Heart left ventricle (tissue), 16 donors: ENCODE measurements around the gene VKORC1. TPM values are rescaled to one million over a fixed set of nuclear protein-coding genes. Genes with fewer than 3 reads are reported as not detected.

Source experiments
- ATAC-seq, 4 donors: fragments of 200-7000 bp; cut with Tn5 transposase; one replicate each; pipeline ENCODE4 v1.9.1; 2020 to 2022; ENCODE audit warnings: moderate library complexity in 4 of 4, mild to moderate bottlenecking in 3 of 4, moderate number of reproducible peaks in 1 of 4
- DNase-seq, 5 donors: peaks; one replicate each; pipeline ENCODE4 v3.0.0-alpha.2; 2020
- H3K27ac ChIP-seq, 12 donors: fragments of 200-600 bp; sonication (generic) in 4 of 12; one replicate each; pipeline versions ENCODE4 v1.5.0 to v1.8.0; 2016 to 2022; ENCODE audit warnings: mild to moderate bottlenecking in 2 of 12
- H3K27me3 ChIP-seq, 9 donors: fragments of 200-600 bp; sonication (generic) in 2 of 9; one replicate each; pipeline versions ENCODE4 v1.5.1 to v1.8.0; 2016 to 2022; ENCODE audit warnings: mild to moderate bottlenecking in 3 of 9
- H3K36me3 ChIP-seq, 9 donors: fragments of 200-600 bp; sonication (generic) in 2 of 9; one replicate each; pipeline versions ENCODE4 v1.5.0 to v1.8.0; 2018 to 2022; ENCODE audit warnings: mild to moderate bottlenecking in 2 of 9
- H3K4me1 ChIP-seq, 12 donors: fragments of 200-600 bp; sonication (generic) in 4 of 12; one replicate each; pipeline versions ENCODE4 v1.5.0 to v1.8.0; 2016 to 2022; ENCODE audit warnings: mild to moderate bottlenecking in 3 of 12
- H3K4me3 ChIP-seq, 12 donors: fragments of 200-600 bp; sonication (generic) in 4 of 12; one replicate each; pipeline versions ENCODE4 v1.5.0 to v1.8.0; 2017 to 2022; ENCODE audit warnings: mild to moderate bottlenecking in 9 of 12, moderate library complexity in 4 of 12
- H3K9me3 ChIP-seq, 12 donors: fragments of 200-600 bp; sonication (generic) in 4 of 12; one replicate each; pipeline versions ENCODE4 v1.5.0 to v1.8.0; 2016 to 2022; ENCODE audit warnings: mild to moderate bottlenecking in 1 of 12
- POLR2A ChIP-seq, 2 donors: fragments of 450-650 bp; IDR thresholded peaks; one replicate each; pipeline ENCODE4 v1.6.1; 2017; ENCODE audit warnings: antibody characterized with exemption in 2 of 2, mild to moderate bottlenecking in 2 of 2, moderate library complexity in 2 of 2
- WGBS, 4 donors: extraction: QIAGEN DNeasy Blood & Tissue Kit in 2 of 4; methylation state at CpG; one replicate each; pipeline versions ENCODE4 v1.1.5 to v1.1.7; 2013 to 2018; 5-methylcytosine and 5-hydroxymethylcytosine counted together
- intact Hi-C, 10 donors: fragments of 100-400 bp; cut with DNase I; formaldehyde crosslinking; loops; one replicate each; pipeline versions ENCODE4 v1.11.1 to v1.14.2; 2022
- polyA plus RNA-seq, 2 donors: library from polyadenylated mRNA; stranded (reverse); fragments of 200-250 nt; gene quantifications; one replicate each; pipeline ENCODE4 v1.2.3, GENCODE V29; 2013
- total RNA-seq, 9 donors: library from RNA; depleted of rRNA in 2 of 9; stranded (reverse); fragments of >200 nt in 2 of 9; fragmentation: NEBNext Ultra II Directional in 3 of 9; extraction: Animal tissue kit (Norgen Biotek cat#: 25700) in 3 of 9; gene quantifications; one replicate each; pipeline versions ENCODE4 v1.1.0 to v1.2.4, GENCODE V29; 2016 to 2023
- TF ChIP-seq, protein P1 (sequence below), 12 donors: fragments of 200-600 bp; sonication (generic) in 4 of 12; IDR thresholded peaks; one replicate each; pipeline versions ENCODE4 v1.5.0 to v1.8.0; 2018 to 2022; ENCODE audit warnings: antibody characterized with exemption in 12 of 12, mild to moderate bottlenecking in 5 of 12
- donor health status: ischemic (EF 13 %, LVEDD 7.1; RV severe dilation, severe dysfunction).
- donor health status: healthy with polysubstance abuse.
- donor health status: DM: no; HTN: yes; CAD: no.
- donor health status: DM: no; HTN: no; CAD: no.
- donor health status: ischemic (EF 25% LVEDD 6.9; RV normal size, moderate dysfunction).
- donor health status: ischemic (EF 25% LVEDD 5.7; RV mildly dilated, moderate dysfunction).
- donor health status: healthy.
- donor health status: DM: yes; HTN: yes; CAD: no.
- donor health status: ischemic (EF 35%, LVEDD 5.7; RV mildly dilated, moderate dysfunction).
- donor health status: nonischemic (EF 11% LVEDD 7.7; RV severe dilation, severe dysfunction).
- donor health status: DM: yes; HTN: yes; CAD: no.
- donor health status: PGD.
- donor health status: ischemic (EF 29% LVEDD 5.4; RV normal size, mild dysfunction).
- donor health status: nonischemic (EF 23%, LVEDD 6.1; RV moderate dilation, normal function).

The VKORC1 gene
- total and polyA plus RNA-seq, 11 donors = 25.9 to 134 (median 42.0) TPM

DNA sequence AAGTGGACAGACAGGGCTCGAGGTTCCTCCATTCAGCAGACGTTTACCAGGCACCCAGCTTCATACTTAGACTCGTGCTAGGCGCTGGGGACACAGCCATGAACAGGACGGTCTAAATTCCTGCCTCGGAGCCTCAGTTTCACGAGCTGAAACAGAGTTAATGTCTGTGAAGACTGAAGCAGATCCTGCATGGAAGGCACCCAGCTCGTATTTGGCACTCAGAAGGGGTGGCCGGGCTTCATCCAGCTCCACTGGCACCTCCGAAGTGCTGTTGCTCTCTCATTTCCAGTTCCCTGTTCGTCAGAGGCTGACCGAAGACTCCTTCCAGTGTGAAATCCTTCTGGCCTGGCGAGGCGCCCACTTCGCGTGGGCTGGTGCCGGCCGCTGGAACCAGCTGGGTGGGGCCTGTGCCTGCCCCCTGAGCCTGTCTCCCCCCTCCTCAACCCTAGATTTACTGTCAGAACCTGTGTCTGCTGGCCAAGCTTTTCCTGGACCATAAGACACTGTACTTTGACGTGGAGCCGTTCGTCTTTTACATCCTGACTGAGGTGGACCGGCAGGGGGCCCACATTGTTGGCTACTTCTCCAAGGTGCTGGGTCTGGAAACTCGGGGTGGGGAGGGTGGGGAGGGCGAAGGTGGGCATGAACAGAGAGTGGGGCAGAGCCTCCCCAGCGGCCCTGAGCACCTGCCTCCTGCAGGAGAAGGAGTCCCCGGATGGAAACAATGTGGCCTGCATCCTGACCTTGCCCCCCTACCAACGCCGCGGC lies 35.2 kb upstream of the VKORC1 start:
- H3K9me3 ChIP-seq = no peaks in the 10 kb centered on the region
- whole genome bisulfite sequencing, 4 donors = 57 to 74% (median 69%) methylated on average over 28 to 29 of the region's 29 CpGs
- peaks cover 6 to 73% (median 59%) of the 10 kb centered on the region in 9 donors for H3K36me3 ChIP-seq
- TF ChIP-seq, protein P1, sequence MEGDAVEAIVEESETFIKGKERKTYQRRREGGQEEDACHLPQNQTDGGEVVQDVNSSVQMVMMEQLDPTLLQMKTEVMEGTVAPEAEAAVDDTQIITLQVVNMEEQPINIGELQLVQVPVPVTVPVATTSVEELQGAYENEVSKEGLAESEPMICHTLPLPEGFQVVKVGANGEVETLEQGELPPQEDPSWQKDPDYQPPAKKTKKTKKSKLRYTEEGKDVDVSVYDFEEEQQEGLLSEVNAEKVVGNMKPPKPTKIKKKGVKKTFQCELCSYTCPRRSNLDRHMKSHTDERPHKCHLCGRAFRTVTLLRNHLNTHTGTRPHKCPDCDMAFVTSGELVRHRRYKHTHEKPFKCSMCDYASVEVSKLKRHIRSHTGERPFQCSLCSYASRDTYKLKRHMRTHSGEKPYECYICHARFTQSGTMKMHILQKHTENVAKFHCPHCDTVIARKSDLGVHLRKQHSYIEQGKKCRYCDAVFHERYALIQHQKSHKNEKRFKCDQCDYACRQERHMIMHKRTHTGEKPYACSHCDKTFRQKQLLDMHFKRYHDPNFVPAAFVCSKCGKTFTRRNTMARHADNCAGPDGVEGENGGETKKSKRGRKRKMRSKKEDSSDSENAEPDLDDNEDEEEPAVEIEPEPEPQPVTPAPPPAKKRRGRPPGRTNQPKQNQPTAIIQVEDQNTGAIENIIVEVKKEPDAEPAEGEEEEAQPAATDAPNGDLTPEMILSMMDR (IDR thresholded peaks at IDR 0.05) = no peak
- intact Hi-C loops = no loop called here
- H3K4me1 ChIP-seq = peaks cover 0 to 55% (median 17%) of the 10 kb centered on the region in 12 donors
- peak in 3 of 4 donors; percentile 14 to 60 (median 42) for ATAC-seq
- H3K27ac ChIP-seq = peak overlapping the region; percentile 27 to 94 (median 60)
- H3K27me3 ChIP-seq = no peaks in the 10 kb centered on the region
- no peak overlapping the region for H3K4me3 ChIP-seq
- peak in 4 of 5 donors; percentile 67 to 81 (median 72) for DNase-seq

DNA sequence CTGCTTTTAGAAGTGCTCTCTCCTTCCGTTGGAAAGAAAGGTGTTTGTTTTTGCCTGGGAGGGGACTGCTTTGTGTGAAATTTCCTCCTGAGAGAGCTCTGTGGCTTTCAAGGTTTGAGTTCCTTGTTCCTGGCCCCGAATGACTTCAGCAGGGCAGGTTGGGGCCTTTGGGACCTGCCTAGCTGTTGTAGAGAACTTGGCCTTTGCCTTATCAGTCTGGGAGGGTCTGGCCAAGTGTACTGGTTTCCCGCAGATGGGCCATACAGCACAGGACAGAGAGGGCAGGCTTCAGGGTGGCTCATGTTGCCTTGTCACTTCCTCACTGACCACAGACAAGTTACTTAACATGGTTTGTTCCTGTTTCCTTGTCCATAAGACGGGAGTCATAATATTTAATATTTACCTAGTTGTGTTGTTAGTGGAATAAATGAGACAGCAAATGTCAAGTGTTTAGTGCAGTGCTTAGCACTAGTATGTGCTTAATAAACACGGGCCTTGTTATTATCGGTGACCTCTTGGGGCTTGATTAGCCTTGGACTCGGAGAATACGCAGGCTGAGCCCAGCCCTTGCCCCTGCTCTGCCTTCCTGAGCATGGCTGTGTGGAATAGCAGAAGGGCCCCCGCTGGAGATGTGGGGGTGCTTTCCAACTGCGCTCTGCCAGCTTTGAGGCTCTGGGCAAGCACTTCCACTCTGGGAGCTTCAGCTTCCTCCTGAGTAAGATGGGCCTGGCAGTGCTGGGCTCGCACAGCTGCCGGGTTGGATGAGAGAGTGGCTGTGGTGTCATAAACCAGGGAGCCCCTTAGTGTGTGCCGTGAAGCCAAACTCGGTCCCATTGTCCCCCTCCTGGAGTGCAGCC lies 34.3 kb upstream of the VKORC1 start:
- peaks cover 7 to 80% (median 61%) of the 10 kb centered on the region in 9 donors for H3K36me3 ChIP-seq
- H3K27ac ChIP-seq = peak overlapping the region; percentile 27 to 94 (median 60)
- peaks cover 0 to 47% (median 15%) of the 10 kb centered on the region in 12 donors for H3K4me1 ChIP-seq
- DNase-seq (peak in 3 of 5 donors; percentile 48 to 69 (median 60)), ATAC-seq (peak; percentile 39 to 84 (median 76))
- intact Hi-C loops = no loop called here
- WGBS, 4 donors = 65 to 78% (median 69%) methylated on average over 10 to 14 of the region's 14 CpGs
- H3K9me3 ChIP-seq = no peaks in the 10 kb centered on the region
- peak overlapping the region in 1 of 12 donors; percentile 2 for H3K4me3 ChIP-seq
- TF ChIP-seq POLR2A (IDR thresholded peaks at IDR 0.05) = no peak
- TF ChIP-seq, protein P1 (IDR thresholded peaks at IDR 0.05) = no peak
- H3K27me3 ChIP-seq = no peaks in the 10 kb centered on the region

DNA sequence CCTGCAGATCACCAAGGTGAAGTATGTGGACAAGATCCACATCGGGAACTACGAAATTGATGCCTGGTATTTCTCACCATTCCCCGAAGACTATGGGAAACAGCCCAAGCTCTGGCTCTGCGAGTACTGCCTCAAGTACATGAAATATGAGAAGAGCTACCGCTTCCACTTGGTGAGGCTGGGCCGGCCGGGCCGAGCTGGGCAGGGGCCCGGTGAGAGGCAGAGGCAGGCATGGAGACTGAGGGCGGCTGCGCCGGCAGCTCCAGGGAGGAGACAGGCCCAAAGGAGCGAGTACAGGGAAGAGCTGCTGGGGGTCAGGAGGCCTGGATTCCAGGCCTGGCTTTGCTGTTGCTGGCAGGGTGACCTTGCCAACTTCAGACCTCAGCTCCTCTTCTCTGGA lies 32.6 kb upstream of the VKORC1 start:
- no peak for ATAC-seq
- WGBS, 4 donors = 86 to 96% (median 90%) methylated on average over 12 to 13 of the region's 13 CpGs

More for the DNA sequence above, 32.6 kb upstream of the VKORC1 start:
- H3K9me3 ChIP-seq = no peaks in the 10 kb centered on the region
- no peak overlapping the region for H3K4me3 ChIP-seq
- no peaks in the 10 kb centered on the region for H3K27me3 ChIP-seq
- intact Hi-C loops = no loop called here
- peaks cover 0 to 38% (median 12%) of the 10 kb centered on the region in 12 donors for H3K4me1 ChIP-seq
- no peak for TF ChIP-seq POLR2A (IDR thresholded peaks at IDR 0.05)
- TF ChIP-seq, protein P1 (IDR thresholded peaks at IDR 0.05) = no peak
- H3K27ac ChIP-seq = peak overlapping the region in 3 of 12 donors; percentile 73 to 94 (median 75)
- H3K36me3 ChIP-seq = peaks cover 7 to 93% (median 70%) of the 10 kb centered on the region in 9 donors
- no peak for DNase-seq
